ENCODE results near the gene SPATC1L. TPM values are rescaled to one million over a fixed set of nuclear protein-coding genes. Genes with fewer than 3 reads are reported as not detected.
"Not testable (repeated sequence)": the region's sequence is repeated elsewhere in the genome, so short reads cannot be mapped to it uniquely, and the experiment has no call there.

Gene SPATC1L
- total RNA-seq, 1 donor from 2014 or later: 2.8 TPM

DNA sequence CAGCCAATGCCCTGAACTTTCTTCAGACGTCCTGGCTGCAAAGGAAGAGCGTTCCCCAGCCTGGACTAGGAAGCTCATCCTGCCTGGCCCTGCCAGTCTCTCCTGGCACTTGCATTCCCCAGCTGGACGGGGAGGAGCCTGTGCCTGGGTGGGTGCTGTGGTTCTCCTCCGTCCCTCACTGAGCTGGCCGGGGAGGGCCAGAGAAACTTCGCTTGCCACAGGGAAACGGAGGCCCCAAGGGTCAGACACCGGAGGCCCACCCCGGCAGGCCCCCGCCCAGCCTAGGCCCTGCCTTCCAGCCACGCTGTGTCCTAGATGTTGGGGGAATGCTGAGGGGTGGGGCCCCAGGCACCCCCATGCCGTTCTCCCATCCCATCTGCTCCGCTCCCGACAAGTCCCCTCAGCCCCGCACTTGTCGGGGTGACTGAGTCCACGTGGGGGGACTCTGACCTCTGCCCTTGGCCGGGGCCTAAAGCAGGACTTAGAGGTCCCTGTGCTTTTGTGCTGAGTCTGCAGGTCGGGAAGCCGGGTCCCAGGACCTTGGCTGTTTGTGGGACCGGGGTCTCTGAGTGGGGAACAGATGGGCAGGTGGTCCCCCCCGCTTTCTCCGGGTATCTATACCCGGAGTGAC is 33.7 kb downstream of the SPATC1L start:
- no peak for DNase-seq

DNA sequence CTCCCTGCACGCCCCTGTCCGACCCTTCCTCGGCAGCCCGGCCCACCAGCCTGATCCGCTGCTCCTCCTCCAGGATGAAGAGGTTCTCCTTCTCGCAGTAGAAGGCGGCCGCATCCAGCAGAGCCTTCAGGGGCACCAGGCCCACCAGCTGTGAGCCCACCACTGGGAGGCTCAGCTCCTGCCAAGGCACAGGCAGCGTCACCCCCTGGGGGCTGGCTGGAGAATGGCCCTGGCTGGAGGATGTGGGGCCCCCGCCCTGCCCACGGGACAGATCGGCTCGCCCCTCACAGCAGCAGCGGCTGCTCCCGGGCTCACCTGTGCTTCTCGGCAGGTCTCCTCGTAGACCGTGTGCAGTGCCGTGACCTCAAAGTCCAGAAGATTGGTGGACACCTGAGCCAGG is 34.2 kb downstream of the SPATC1L start:
- no peak for DNase-seq

DNA sequence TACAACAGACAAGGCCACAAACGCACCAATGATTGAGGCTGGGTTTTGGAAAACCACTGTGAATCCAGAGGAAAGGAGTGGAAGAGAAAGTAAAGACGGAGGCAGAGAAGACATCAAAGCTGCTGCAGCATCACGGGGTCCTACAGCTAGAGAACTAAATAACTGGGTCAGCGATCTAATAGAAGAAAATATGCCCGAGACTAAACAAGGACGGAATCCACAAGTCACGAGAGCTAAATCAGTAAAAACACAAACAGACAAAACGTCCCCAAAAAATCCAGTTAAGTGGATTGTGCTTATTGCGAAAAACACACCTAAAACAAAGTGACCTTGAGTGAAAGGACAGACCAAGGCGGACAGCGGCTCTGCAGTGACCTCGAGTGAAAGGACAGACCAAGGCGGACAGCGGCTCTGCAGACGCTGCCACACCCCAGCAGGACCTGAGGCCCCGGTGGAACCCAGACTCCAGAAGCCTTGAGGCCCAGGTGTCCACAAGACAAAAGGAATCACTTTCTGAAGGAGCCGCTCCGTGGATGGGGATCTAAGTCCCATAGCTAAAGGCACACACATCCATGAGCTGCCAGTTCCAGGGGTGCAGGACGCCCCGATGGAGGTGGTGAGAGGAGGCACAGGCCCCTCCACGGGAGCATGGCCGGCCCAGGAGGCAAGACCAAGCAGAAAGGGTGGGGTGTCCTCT is 34.9 kb downstream of the SPATC1L start:
- DNase-seq: no peak

DNA sequence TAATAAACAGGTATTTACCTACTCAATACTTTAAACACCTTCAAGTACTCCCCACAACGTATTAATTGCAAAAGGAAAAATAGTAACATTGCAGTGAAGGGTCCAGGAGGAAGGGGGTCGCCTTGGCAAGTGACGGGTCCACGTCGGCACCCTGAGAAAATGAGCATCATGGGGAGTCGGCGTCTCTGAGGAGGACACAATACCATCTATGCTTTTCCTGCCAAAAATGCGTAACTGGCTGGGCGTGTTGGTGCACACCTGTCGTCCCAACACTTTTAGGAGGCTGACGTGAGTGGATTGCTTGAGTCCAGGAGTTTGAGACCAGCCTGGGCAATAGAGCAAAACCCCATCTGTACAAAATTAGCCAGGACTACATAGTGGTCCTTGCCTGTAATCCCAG is 36.2 kb downstream of the SPATC1L start:
- DNase-seq: no peak

DNA sequence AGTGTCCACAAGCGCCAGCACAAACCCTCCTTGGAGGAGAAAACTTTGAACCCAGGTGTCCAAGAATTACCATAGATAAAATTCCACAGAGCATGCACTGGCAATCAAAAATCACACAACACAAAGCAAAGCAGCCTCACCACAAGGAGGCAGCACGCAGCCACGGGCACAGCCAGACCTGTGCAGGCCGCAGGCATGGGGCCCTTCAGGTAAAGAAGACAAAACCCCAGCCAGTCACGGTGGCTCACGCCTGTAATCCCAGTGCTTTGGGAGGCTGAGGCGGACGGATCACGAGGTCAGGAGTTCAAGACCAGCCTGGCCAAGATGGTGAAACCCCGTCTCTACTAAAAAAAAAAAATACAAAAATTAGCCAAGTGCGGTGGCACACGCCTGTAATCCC is 36.8 kb downstream of the SPATC1L start:
- not testable (repeated sequence) for DNase-seq

DNA sequence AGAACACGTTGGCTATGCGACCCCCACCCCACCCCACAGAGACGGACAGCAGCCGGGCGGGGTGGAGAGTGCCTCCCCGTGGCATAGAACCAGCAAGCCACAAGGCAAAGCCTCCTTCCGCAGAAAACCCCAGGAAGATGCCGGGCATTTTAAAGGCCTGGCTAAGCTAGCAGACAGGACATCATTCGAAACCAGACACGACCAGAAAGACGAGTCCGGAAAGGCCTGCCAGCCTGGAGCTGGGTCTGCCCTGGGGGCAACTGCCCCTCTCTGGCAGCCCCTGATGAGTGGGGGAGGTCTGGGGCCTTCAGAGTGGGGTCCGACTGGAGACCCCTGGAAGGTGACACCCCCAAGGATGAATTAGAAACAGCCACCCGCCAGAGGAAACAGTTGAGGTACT is 37.4 kb downstream of the SPATC1L start:
- no peak for DNase-seq

DNA sequence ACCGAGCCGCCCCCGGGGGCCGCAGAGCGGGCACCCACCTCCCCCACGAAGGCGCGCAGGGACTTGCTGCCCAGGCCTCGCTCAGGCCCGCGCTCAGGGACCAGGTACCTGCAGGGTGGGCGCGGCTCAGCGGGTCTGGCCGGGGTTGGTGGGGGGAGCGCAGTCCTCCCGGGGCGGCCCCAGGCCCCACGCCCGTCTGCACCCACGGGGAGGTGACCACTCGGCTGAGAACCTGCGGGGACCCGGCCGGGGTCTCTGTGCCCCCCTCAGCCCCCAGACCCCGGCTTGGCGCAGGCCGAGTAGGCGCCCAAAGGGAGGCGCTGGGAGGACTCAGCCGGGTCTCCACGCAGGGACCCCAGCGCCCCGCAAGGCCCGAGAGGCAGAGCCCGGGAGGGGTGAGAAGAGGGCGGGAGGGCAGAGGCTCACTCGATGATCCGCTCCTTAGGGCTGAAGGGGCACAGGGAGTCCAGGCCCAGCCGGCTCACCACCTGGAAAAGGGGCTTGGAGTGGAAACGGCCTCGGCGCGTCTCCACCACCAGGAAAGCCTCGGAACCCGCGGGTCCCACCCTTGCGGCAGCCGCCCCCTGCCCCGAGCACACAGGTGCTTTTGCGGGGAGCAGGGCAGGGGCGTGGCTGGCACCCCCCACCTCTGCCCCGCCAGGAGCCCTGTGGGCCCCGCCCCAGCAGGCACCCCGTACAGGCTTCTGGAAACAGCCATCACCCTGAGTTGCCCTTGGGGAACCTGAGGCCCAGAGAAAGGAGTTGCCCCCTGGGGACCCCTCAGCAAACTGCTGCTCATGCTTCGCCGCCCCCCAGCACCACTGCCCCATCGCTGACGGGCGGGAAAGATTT is 38.2 kb downstream of the SPATC1L start:
- DNase-seq: no peak

DNA sequence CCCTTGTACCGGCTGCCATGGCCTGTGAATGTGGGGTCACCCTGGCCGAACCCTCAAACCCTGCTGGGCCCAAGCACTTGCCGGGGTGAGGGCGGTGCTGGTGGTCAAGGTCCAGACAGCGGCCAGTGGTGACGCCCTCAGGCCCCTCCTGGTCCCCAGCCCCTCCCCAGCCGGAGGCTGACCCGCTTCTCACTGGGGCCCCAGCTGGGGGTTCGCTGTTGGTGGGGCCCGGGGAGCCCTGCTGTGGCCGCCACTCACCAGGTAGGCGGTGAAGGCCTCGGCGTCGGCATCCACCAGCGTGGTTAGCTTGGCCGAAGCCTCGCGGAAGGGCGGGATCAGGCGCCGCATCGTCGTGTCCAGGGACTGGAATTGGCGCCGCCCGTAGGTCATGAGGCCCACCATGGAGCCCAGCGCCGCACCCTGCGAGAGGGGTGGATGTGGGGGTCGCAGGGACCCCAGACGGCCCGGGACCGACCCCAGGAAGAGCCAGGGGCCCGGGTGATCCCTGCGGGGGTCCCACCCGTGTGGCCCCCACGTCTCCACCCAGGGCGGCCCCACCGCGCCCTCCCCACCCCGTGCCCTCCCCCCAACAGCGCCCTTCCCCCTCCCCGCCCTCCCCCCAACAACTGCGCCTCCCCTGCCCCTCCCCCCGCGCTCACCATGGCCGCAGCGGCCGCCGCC is 39.0 kb downstream of the SPATC1L start:
- DNase-seq: no peak

DNA sequence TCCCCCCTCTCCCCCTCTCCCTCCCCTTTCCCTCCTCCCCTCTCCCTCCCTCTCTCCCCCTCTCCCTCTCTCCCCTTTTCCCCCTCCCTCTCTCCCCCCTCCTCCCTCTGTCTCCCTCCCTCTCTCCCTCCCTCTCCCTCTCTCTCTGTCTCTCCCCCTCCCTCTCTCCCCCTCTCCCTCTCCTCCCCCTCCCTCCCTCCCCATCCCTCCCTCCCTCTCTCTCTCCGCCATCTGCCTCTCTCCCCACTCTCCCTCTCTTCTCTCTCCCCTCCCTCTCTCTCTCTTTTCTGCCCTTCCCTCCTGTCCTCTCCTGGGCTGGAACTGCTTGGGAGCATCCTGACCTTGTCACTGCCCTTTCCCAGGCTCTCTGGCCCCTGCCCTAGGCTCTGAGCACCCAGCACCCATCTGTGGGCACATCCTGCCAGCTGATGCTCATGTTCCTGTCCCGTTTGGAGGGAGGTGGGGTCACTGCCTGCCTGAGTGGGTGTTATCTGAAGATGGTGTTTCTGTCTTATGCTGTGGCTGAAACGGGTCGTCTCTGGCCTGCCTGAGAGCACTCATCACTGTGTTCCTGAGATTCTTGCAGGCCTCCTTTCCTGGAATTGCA is 39.7 kb downstream of the SPATC1L start:
- no peak for DNase-seq

DNA sequence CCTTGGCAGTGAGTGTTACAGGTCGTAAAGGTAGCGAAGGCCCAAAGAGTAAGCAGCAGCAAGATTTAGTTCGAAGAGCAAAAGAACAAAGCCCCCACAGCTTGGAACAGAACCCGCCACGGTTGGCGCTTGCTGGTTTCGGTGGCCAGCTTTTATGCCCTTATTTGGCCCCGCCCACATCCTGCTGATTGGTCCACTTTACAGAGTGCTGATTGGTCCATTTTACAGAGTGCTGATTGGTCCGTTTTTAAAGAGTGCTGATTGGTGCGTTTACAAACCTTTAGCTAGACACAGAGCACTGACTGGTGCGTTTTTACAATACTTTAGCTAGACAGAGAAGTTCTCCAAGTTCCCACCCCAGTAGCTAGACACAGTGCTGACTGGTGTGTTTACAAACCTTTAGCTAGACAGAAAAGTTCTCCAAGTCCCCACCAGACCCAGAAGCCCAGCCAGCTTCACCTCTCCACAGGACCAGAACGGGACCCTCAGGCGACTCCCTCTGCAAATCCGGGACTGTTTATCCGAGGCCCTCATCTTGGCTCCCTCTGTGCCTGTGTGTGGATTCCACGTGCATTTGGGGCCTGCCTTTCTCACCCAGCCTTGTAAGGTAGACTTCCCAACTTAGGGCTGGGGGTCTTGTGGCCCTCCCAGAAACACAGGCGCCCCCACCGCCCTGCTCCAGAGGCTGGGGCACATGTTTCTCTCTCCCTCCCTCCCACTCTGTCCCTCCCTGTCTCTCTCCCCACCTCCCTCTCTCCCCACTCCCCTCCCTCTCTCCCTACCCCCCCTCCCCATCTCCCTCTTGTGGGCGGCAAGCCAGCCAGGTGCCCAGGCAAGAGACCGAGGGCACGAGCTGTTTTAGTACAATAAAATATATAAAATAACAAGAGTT is 41.4 kb downstream of the SPATC1L start:
- DNase-seq: no peak

DNA sequence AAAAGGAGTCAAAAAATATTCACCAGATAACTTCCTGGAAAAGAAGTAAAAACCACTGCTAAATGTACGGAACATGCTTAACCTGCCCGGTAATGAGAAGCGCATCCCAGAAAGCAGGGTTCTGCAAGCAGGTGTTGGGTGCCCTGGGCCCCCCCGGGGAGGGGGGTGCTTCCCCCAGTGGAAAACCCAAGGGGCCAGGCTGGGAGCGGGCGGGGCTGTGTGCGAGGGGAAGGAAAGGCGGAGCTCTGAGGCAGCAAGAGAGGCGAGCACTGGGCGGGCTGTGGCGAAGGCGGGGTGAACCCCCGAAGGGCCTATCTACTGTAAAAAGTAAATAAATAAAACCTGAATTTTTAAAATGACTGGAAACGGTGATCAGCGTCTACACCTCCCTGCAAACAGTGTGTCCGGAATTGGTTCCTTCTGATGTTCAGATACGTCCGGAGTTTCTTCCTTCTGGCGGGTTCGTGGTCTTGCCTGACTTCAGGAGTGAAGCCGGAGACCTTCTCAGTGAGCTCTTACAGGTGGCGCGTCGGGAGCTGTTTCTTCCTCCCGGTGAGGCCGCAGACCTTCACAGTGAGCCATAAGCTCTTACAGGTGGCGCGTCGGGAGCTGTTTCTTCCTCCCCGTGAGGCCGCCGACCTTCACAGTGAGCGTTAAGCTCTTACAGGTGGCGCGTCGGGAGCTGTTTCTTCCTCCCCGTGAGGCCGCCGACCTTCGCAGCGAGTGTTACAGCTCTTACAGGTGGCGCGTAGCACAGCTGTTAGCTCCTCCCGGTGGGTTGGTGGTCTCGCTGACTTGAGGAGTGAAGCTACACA is 42.3 kb downstream of the SPATC1L start:
- no peak for DNase-seq

DNA sequence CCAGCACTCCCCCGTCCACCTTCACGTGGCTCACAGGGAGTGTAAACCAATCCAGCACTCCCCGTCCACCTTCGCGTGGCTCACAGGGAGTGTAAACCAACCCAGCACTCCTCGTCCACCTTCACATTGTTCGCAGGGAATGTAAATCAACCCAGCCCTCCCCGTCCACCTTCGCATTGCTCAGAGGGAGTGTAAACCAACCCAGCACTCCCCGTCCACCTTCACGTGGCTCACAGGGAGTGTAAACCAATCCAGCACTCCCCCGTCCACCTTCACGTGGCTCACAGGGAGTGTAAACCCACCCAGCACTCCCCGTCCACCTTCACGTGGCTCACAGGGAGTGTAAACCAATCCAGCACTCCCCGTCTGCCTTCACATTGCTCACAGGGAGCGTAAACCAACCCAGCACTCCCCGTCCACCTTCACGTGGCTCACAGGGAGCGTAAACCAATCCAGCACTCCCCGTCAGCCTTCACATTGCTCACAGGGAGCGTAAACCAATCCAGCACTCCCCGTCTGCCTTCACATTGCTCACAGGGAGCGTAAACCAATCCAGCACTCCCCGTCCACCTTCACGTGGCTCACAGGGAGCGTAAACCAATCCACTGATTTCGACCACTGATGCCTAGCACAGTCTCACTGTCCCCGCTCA is 43.8 kb downstream of the SPATC1L start:
- DNase-seq: not testable (repeated sequence)

DNA sequence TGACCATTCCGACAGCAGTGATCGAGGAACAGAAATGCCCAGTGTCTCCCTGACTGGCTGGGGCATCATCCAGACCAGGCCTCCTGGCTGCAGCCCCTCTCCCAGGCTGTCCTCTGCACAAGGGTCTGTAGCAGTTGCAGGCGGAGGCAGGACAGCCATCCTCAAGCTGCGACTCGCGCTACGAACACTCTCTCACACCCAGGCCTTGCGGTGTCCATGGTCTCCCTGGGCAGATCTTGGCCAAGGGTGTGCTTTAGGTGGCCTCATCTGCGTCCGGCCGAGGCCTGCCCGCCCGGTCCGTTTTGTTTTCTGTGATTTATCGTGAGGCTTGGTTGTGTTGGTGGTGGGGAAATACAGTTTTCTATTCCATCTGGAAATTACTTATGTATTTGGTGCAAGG is 44.6 kb downstream of the SPATC1L start:
- DNase-seq: no peak

DNA sequence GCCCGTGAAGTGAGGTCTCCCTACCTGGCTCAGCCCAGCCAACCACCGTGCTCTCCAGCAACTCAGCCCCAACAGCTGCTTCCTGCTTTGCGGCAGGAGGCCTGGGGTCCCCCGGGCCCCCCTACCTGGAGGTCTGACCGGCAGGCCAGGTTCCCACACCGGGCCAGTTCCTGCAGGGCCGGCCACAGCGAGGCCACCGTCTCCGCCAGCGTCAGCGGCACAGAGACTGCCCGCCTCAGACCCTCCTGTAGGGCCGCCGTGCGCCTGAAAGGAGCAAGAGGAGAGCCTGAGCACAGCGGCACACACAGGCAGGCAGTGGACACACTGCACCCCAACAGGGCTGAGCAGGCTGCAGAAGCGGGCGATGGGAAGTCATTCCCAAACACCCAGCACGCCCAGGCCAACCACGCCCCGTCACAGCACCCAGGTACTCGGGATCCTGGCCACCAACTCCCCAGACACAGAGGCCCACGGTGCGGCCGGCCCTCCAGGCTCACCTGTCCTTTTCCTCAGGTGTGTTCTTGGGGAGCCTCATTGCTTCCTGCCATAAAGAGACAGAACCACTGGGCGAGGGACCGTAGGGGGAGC is 45.8 kb downstream of the SPATC1L start:
- DNase-seq: no peak

DNA sequence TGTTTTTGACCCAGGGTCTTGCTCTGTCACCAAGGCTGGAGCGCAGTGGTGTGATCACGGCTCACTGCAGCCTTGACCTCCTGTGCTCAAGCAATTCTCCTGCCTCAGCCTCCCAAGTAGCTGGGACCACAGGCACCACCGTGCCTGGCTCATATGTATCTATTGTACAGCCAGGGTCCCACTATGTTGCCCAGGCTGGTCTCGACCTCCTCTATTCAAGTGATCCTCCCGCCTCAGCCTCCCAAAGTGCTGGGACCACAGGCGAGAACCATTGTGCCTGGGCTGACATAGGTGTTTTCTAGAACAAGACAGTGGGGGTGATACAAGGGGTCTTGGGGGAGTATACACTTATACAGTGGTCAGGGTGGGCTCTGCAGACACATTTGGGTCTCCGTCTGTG is 46.4 kb downstream of the SPATC1L start:
- DNase-seq: no peak

DNA sequence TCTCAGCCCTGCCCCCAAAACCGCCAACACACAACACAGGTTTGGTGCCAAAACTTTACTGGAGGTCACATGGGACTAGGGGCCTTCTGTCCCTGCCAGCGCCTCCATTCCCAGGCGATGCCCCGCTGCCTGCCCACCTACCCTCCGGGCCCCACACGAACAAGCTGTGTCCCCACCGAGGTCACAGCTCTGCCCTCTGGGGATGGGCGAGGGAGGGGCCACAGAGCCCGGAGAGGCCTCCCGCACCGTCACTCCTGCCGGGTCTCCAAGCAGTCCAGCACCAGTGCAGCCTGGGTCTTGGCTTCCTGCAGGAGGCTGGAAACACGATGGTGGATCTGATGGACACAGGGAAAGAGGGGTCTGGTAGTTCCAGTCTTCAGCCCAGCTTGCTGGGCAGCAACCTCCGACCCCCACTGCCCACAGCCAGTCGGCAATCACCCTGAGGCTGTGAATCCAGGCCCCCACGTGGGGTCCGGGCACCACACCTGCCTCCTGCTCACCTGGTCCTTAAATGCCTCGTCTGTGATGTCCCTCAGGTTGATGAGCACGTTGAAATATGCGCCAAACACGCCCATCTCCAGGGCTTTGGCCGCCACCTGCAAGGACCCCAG is 47.4 kb downstream of the SPATC1L start:
- DNase-seq: no peak

DNA sequence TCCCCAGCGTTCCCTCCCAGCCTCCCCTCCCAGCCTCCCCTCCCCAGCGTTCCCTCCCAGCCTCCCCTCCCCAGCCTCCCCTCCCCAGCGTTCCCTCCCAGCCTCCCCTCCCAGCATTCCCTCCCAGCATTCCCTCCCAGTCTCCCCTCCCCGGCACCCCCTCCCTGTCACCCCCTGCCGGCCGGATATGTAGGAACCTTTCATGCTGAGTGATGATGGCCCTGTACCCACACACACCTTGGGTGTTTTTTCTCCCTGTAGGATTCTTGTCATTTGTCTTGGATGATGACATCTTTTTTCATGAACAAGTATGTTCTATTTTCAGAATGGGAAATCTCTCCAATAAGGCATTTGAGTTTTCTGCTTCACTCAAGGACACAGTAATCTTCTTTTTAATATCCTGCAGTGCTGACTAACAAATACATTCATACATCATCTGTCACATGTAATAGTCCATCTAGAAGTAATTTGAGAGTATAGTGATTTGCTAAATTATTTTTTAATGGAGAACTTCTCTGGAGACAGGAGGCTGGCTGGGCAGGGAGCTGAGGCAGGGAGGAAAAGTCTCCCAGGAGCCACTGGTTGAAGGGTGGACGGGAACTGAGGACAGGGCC is 48.4 kb downstream of the SPATC1L start:
- no peak for DNase-seq

DNA sequence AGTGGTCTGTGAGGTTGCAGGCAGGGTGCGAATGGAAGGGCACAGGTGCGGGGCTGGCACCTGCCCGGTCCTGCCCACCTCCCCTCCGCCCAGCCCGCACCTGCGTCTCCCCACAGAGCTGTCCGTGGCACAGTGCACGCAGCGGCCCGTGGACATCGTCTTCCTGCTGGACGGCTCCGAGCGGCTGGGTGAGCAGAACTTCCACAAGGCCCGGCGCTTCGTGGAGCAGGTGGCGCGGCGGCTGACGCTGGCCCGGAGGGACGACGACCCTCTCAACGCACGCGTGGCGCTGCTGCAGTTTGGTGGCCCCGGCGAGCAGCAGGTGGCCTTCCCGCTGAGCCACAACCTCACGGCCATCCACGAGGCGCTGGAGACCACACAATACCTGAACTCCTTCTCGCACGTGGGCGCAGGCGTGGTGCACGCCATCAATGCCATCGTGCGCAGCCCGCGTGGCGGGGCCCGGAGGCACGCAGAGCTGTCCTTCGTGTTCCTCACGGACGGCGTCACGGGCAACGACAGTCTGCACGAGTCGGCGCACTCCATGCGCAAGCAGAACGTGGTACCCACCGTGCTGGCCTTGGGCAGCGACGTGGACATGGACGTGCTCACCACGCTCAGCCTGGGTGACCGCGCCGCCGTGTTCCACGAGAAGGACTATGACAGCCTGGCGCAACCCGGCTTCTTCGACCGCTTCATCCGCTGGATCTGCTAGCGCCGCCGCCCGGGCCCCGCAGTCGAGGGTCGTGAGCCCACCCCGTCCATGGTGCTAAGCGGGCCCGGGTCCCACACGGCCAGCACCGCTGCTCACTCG is 52.2 kb downstream of the SPATC1L start:
- no peak for DNase-seq
